GM18519 (cell line): ENCODE results near the gene BRD1.
"Not testable (repeated sequence)": the region's sequence is repeated elsewhere in the genome, so short reads cannot be mapped to it uniquely, and the experiment has no call there.

Experiments
- ATAC-seq: cut with Tn5 transposase; IDR thresholded peaks from one replicate; pipeline ENCODE4 v1.9.1; 2021; ENCODE audit warnings: mild to moderate bottlenecking, moderate library complexity; ENCODE audit not compliant: unreplicated experiment, low FRiP score

BRD1 gene

DNA sequence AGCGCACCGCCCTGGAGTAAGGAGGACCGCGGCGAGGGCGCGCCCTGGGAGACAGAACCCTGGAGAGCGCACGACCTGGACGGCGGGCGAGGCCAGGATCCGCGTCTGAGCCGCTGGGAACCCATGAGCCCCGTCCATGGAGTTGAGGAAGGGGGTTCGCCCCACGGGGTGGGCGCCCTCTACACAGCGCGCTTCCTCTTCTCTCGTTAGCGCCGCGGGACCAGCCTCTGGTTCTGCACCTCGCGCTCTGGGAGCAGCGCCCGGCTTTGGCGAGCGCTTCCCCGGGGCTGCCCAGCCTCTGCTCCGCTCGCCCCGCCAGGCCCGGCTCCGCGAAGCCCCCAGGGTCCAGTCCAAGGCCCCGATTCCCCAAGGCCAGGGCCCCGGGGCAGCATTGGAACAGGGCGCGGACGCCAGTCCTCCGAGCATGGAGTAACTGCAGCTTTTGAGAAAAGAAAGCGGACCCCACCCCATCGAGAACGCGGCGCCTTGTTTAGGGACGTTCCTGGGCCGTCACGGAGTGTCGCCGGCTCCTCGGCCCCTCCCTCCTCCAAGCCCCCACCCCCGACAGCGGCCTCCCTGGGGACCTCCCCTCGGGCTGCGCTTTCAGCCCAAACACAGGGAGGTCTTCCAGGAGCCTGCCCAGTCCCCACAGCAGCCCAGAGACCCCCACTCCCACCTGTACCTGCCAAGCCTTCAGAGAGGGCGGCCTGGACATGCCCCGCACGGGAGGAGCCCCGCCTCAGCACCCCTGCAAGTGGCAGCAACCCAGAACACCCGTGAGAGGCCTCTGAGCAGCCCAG is 56.2 kb downstream of the BRD1 start:
- no peak for ATAC-seq

DNA sequence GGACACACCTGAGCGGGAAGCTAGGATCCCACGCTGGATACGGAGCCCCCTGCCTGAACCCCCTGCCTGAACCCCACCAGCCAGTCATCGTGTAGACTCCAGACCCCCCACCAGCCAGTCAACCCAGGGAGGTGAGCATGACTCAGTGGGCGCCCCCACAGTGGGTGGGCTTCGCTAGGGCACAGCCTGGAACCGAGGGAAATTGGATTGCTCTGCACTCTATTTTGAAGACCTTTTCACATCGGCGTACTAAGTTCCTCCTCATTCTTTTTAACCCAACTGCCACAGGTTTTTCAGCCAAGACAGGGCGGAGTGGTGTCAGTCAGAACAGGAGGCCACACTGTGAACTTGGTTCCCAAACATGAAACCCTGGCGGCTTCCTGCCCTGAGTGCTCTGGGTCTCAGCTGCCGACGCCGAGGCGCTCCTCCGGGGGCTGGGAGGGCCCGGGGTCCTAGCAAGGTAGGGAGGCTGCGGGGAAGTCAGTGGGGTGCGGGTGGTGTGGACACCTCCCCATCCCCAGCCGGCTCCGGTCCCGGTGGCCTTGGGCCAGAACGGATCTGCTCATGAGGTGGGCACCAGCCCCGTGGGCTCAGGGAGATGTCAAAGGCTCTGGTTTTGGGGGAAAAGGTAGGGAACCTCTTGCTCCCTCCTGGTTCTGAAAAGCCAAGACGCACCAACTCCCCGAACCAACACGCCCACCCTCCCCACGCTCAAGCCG is 57.0 kb downstream of the BRD1 start:
- no peak for ATAC-seq

DNA sequence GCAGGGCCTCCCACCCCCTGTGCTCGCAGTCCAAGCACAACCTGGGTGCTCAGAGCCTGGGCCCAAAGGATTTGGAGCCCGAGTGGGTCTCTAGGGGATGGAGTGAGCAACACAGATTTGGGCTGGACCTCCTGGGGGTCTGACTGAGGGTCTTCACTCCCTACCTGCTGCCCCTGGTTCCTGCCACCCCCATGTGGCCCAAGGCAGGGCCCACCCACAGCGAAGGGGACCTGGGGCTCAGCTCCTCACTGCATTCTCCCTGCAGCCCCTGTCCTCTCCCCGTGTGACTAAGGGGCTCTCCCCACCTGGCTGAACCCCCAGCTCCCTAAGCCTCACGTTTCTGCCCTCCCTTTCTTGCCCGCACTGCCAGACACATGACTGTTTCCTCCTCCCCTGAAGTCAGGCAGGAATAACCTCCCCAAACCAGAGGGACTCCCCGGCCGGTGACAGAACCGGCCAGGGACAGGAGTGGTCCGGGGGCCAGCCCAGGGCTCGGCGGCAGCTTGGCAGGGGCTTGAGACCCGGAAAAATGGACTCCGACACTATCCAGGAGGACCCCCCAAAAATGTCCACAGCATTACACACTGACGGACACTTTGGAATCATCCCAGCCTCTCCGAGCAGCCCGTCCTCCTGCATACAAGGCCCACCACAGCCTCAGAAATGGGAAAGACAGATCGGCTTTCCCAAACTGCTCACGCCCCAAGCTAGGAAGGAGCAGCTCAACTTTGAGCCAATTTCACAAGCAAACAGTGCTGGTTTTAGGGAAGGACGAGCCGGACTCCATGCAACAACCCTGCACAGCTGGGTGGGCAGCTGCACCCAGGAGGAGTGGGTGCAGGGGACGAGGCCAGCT is 57.8 kb downstream of the BRD1 start:
- ATAC-seq, result no peak

- no peak for ATAC-seq
These were observed 58.6 kb downstream of the BRD1 start for GRCh38 chr22:49768951-49769690.

GRCh38 chr22:49768077-49768910 is 59.4 kb downstream of the BRD1 start:
- ATAC-seq, result no peak

DNA sequence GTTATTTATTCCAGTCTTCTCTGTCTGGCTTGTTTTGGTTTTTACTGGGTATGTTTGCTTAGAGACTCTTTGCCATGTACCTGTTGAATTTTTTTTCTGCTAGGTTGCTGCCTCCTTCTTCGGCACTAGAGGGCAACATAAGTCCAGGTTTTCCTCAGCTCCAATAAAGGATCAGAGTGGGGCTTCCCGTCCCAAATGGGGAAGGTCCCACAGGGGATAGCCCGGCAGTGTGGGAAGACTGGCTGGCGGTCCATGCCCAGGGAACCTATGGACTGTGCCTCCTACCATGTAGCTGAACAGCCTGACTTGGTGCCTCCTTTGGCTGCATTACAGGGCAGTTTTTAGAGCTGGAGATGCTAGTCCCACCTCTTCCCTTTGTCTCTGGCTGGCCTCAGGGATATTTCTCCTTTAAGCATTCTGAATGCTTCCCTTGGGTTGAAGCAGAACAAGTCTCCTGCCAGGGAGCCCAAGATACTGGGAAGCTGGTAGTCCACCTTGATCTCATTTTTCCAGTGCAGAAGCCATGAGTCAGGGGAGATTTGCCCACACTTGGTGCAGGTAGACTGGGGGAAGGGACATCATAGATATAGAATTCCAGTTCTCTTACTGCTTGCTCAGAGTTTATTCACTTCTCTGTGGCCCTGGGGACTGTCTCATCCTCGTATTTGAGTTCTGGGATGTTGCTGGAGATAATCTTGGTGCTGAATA is 60.2 kb downstream of the BRD1 start:
- ATAC-seq, result no peak

- no peak for ATAC-seq
These were observed 61.7 kb downstream of the BRD1 start for GRCh38 chr22:49765951-49766350.

- no peak for ATAC-seq
These were observed 62.4 kb downstream of the BRD1 start for GRCh38 chr22:49765091-49765771.

DNA sequence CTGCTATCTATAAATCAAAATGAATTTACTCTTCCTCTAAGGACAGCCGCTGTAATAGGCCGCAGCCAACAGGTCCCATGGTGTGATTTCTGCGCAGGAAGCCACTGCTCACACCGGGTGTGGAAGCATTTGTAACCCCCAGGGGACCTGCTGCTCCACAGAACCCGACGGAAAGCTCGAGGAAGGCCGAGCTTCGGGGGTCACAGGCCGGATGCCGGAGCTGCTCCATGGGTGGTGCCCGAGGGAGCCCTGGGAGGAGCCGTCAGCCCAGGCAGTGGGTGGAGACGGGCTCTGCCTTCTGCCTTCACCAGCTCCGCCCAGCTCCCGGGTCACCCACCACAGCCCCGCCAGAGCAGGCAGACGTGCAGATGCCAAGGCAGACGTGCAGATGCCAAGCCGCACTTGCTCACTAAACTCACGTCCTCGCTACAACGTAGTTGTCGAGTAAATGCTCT is 63.5 kb downstream of the BRD1 start:
- no peak for ATAC-seq

DNA sequence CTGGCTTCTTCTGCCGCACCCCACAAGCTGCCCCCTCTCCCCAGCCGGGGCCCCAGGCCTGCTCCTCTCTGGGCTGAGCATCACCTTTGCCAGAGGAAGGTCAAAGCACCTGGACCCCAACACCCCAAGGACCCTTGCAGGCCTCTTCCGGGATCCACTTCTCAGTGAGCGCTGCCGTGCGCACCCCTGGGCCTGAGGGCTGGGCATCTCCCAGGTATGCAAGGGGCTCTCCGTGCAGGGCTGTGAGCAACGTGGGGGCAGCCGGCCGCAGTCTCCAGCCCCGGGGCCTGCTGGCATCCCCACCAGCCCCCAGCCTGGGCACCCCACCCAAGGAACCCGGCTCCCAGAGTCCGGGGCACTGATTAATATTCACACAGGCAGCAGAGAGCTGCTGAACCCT is 64.0 kb downstream of the BRD1 start:
- no peak for ATAC-seq

DNA sequence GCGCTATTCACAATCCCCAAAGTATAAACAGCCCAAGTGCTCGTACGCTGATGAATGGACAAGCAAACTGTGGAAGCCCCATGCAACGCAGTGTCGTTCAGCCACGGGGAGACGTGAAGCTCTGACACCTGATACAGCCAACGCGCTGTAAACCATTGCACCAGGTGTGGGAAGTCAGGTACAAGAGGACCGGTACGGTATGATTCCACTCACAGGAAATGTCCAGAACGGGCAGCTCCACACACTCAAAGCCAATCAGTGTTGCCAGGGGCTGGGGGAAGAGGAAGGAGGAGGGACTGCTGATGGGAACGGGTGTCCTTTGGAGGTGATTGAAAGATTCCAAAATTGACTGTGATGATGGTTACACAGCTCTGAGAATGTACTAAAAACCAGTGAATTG is 64.5 kb downstream of the BRD1 start:
- ATAC-seq, result no peak

- ATAC-seq, result not testable (repeated sequence)
These were observed 65.1 kb downstream of the BRD1 start for GRCh38 chr22:49762571-49762970.

DNA sequence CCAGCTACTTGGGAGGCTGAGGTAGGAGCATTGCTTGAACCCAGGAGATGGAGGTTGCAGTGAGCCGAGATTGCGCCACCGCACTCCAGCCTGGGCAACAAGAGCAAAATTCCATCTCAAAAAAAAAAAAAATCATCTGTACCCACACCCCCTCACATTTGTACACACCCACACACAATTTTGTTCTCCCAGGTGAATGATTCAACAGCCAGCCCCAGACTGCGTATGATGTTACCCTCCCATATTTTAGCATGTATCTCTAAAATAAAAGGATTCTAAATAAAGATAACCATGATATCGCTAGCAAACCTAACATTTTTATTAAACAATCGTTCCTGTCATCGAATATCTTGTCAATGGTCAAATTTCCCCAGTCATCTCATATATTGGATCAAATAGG is 65.8 kb downstream of the BRD1 start:
- ATAC-seq, result no peak

DNA sequence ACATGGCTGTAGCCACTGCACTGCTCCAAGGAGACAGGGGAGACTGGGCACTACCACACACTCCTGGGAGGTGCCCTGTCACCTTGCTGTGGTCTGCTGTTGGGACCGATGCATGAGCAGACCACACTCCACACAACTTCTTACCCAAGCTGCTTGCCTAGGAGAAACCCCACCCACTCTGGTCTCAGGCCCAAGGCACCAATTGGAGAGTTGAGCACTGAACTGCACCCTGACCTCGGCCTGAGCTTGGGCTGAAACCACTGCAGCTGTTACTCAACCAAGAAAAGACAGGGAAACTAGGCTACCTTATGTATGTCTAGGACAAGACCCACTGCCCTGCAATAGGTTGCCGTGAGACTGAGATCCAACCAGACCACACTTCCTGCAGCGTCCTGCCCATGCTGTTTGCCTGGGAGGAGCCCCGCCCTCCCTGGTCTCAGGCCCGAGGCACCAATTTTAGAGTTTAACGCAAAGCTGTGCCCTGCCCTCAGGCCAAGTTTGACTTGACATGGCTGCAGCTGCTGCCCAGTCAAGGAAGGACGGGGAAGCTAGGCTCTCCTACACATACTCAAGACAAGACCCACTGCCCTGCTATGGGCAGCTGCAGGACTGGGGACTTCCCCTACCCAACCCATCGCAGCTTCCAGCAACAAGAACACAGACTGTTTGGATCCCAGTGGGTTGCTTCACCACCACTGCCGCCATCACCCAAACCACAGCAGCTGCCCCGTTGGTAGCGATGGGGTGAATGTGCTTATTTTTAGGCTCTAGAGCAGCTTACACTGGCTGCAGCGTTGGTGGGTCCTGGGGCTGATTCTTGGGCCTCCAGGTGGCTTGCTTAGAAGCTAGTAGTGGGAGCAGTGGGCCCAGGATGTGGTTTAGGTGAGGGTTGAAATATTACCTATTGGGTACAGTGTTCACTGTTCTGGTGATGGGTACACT is 66.8 kb downstream of the BRD1 start:
- no peak for ATAC-seq

GRCh38 chr22:49760280-49760629 is 67.4 kb downstream of the BRD1 start:
- ATAC-seq, result no peak

- ATAC-seq, result no peak
These were observed 71.0 kb downstream of the BRD1 start for GRCh38 chr22:49756676-49757075.

DNA sequence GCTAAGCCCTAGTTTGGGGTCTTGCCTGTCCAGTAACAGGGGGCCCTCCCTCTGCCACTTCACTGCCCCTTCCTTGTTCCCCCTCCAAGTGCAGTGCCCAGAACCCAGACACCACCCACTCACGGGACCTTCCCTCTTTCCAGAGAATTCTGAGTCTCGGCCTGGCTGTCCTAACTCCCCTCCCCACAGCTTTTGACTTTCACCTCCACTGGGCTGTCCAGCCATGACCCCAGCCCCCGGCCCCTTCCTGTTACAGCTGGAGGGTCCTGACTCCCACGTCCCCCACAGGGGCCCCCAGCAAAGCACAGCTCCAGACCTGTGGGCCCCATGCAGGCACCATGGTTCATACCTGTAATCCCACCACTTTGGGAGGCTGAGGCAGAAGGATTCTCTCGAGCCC is 71.5 kb downstream of the BRD1 start:
- ATAC-seq, result no peak
